Renal pelvis (tissue), 4 donors: ENCODE data around the gene WFIKKN2. TPM values are rescaled to one million over a fixed set of nuclear protein-coding genes. Genes with fewer than 3 reads are reported as not detected.

Experiments
- DNase-seq: peaks from one replicate; pipeline ENCODE4 v3.0.0-alpha.2; 2013
- polyA plus RNA-seq, 3 donors: library from polyadenylated mRNA; unstranded; fragments of 120-200 nt; gene quantifications; one replicate each; pipeline ENCODE4 v1.2.1, GENCODE V29; 2013; ENCODE audit not compliant: insufficient read length in 3 of 3

Gene WFIKKN2
- polyA plus RNA-seq, 3 donors: 0.70 to 1.2 (median 1.1) TPM

- DNase-seq: no peak
Observed at GRCh38 chr17:50833510-50834428, 1.6 kb upstream of the WFIKKN2 start.

GRCh38 chr17:50834429-50835300, 721 bp upstream of the WFIKKN2 start:
- DNase-seq: peak; percentile 70

GRCh38 chr17:50836826-50837225, 1.4 kb downstream of the WFIKKN2 start:
- DNase-seq: no peak

- DNase-seq: no peak
Observed at GRCh38 chr17:50837286-50837979, 2.0 kb downstream of the WFIKKN2 start.

GRCh38 chr17:50837980-50838954, 2.9 kb downstream of the WFIKKN2 start:
- DNase-seq: no peak

- DNase-seq: no peak
Observed at GRCh38 chr17:50839591-50840310, 4.4 kb downstream of the WFIKKN2 start.

- DNase-seq: no peak
Observed at GRCh38 chr17:50840311-50840851, 5.0 kb downstream of the WFIKKN2 start.

GRCh38 chr17:50841277-50841948, 6.0 kb downstream of the WFIKKN2 start:
- DNase-seq: no peak

- peak; percentile 76 for DNase-seq
Observed at GRCh38 chr17:50841949-50842354, 6.6 kb downstream of the WFIKKN2 start.

- no peak for DNase-seq
Observed at GRCh38 chr17:50842506-50843149, 7.2 kb downstream of the WFIKKN2 start.

GRCh38 chr17:50843150-50843905, 7.9 kb downstream of the WFIKKN2 start:
- DNase-seq: no peak

- no peak for DNase-seq
Observed at GRCh38 chr17:50844117-50844700, 8.8 kb downstream of the WFIKKN2 start.

GRCh38 chr17:50845240-50846147, 10.1 kb downstream of the WFIKKN2 start:
- DNase-seq: no peak

- no peak for DNase-seq
Observed at GRCh38 chr17:50847566-50847965, 12.2 kb downstream of the WFIKKN2 start.

GRCh38 chr17:50848039-50848438, 12.7 kb downstream of the WFIKKN2 start:
- no peak for DNase-seq

GRCh38 chr17:50848711-50849110, 13.3 kb downstream of the WFIKKN2 start:
- DNase-seq: no peak
